Astrocyte of the spinal cord (primary cell): ENCODE data around the gene BLOC1S5.

Source experiments
- DNase-seq: peaks from one replicate; pipeline ENCODE4 v3.0.0; 2011; ENCODE audit warnings: low read depth, low spot score
- H3K4me3 ChIP-seq: 2 replicates; pipeline ENCODE4 v1.5.1; 2011; ENCODE audit warnings: low read depth, mild to moderate bottlenecking, low read length, moderate library complexity
- CTCF ChIP-seq: IDR thresholded peaks from 2 replicates; pipeline ENCODE4 v1.5.1; 2012; ENCODE audit warnings: low read depth, mild to moderate bottlenecking, low read length, inconsistent platforms
- in situ Hi-C: cut with HindIII; loops from 2 replicates; pipeline ENCODE4 v1.10.0; 2017; ENCODE audit warnings: low sequenced_read_pairs

The BLOC1S5 gene

GRCh38 chr6:8063761-8064637 lies at the start of gene BLOC1S5:
Gene BLOC1S5, minus strand, starts transcription at chr6:8064389. Its CDS starts 13 bp downstream, at chr6:8064376.
- TF ChIP-seq CTCF: no peak
- DNase-seq: peak; percentile 98
- in situ Hi-C loops: no loop called here
- H3K4me3 ChIP-seq: peak within 1 kb of the TSS; percentile 87

- TF ChIP-seq CTCF: no peak
- in situ Hi-C loops: no loop called here
- DNase-seq: peak; percentile 12
- H3K4me3 ChIP-seq: no peak overlapping the region
Observed at GRCh38 chr6:8113131-8113654, 49.0 kb upstream of the BLOC1S5 start.

DNA sequence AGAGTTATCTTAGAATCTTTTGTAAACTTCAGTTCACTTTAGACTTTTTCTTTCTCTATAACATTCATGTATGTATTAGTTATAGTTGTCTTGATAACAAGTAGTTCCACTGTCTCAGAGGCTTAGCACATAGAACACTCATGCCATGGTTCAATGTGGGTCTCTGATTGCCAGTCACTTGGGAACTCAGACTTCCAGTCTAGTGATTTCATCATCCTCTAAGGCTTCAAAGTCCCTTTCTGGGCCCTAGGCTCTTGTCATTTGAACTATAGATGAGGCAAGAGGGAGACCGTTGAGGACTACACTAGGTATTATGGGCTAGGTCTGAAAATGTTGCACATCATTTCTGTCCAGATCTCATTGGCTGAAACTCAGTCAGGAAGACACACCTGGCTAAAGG lies 46.5 kb upstream of the BLOC1S5 start:
- TF ChIP-seq CTCF: no peak
- DNase-seq: no peak
- in situ Hi-C loops: no loop called here
- no peak overlapping the region for H3K4me3 ChIP-seq

DNA sequence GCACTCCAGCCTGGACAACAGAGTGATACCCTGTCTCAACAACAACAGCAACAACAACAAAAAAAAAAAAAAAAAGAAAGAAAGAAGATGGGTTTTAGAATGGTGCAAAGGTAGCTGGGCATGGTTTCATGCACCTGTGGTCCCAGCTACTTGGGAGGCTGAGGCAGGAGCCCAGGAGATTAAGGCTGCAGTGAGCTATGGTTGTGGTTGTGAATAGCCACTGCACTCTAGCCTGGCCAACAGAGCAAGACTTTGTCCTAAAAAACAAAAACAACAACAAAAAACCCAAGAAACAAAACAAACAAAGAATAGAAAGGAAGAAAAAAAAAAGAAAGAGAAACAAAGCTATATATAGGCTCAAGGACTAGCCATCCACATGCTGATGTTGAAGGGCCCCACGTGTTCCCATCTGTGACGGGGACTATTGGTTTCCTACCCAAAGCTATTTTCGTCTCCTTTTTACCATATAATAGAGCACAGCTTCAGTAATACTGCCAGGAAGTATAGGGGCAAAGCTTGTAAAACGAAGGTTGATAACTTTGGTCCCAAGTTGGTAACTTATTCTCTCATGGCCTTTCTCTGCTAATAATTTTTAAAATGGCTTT lies 46.0 kb upstream of the BLOC1S5 start:
- no peak overlapping the region for H3K4me3 ChIP-seq
- no peak for TF ChIP-seq CTCF
- no peak for DNase-seq
- in situ Hi-C loops: no loop called here

DNA sequence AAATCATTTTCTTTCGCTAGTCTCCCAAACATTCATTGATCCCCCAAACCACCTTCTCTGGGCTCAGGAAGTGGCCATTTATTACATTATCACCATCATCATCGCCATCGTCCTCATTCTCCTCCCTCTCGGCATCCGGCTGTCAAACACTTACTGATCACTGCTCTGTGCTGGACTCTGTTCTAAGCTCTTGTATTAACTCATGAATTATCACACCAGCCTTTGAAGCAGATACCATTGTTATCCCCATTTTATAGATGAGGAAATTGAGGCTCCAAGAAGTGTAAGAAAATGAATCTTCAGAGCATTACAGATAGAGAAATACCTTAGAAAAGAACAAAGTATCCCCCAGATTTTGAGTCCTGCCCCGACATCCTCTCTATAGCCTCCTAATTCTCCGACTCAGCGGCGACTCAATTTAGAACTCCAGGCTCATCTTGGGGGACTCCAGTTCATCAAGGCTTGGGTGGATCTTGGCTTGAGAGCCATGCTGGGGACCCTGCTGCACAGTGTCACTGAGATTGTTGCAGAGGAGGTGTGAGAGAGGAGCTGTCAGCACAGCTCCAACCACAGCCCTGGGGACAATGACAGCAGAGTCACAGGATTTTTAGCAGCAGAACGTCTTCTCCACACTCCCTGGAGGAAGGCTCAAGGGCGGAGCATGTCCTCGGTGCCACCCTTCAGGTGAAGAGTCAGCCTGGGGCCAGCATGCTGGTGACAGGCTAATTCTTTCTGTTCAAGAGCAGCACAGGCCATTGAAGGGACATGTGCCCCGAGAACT lies 44.8 kb upstream of the BLOC1S5 start:
- DNase-seq: no peak
- TF ChIP-seq CTCF: no peak
- H3K4me3 ChIP-seq: no peak overlapping the region
- in situ Hi-C loops: no loop called here

- no peak for TF ChIP-seq CTCF
- in situ Hi-C loops: no loop called here
- peak; percentile 92 for DNase-seq
- H3K4me3 ChIP-seq: no peak overlapping the region
Observed at GRCh38 chr6:8108031-8108660, 44.0 kb upstream of the BLOC1S5 start.
